ENCODE results near the gene RPP38.

The RPP38 gene, protein sequence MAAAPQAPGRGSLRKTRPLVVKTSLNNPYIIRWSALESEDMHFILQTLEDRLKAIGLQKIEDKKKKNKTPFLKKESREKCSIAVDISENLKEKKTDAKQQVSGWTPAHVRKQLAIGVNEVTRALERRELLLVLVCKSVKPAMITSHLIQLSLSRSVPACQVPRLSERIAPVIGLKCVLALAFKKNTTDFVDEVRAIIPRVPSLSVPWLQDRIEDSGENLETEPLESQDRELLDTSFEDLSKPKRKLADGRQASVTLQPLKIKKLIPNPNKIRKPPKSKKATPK

DNA sequence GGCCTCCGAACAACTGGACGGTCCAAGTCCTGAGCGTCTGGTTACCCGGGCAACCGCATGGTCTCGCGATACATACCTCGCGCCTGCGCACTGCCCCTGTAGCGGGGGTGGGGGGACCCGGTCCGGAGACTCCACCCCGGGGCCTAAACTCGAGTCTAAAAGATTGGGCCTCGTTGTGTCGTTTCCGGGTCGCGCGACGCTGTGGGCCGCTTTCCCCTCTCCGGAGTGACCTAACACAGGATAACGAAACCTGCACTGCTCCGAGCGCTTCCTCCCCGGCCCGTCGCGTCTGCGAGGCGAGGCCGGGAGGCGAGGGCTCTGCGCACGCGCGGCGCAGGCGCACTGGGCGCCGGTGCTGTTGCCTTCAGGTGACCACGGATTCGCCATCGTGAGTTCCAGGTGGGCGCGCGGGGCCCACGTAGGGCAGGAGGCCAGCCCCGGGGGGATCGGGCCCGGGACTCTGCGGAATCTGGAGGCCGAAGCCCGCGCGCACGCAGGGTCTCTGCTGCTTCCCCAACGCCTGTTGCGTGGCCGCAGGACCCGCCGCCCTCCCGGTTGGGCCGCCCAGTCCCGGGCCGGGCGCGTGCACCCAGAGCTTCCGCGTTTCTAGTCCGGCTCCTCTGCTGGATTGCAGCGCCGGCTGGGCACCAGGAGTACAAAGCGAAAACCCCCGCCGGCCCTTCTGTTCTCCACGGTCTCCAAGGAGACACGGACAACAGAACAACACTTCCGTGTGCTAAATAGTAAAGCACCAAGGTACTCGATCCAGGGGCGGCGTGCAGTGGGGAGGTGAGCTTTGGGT is at the start of gene RPP38:
RPP38 (plus strand) TSS at position 345 of the 802 bp plus-strand sequence. CDS start 5,960 bp downstream, outside the sequence.
- DNase-seq: peak; percentile 97 to 99 (median 98)

DNA sequence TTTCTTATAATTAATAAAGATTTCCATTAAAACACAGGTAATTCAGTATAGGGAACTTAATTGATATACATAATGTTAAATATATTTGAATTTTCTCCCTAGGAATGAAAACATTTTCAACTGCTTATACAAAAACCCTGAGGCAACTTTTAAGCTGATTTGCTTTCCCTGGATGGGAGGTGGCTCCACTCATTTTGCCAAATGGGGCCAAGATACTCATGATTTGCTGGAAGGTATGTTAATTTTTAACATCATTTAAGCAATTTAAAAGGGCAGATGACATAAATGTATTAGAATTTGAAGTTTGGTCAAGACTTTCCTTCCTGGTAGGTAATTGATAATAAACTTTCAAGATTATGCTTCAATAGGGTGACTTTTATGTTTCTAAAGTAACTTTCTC is 47.6 kb upstream of the RPP38 start:
- no peak for DNase-seq

DNA sequence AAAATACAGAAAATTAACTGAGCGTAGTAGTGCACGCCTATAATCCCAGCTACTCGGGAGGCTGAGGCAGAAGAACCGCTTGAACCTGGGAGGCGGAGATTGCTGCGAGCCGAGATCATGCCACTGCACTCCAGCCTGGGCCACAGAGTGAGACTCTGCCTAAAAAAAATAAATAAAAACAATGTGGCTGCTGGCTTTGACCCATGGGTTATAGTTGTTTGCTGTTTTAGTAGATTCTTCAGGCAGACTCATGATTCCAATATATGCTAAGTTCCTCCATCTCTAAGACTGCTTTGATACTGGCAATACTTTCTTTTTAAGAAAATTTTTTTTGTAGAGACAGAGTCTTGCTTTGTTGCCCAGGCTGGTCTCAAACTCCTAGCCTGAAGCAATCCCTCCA is 45.0 kb upstream of the RPP38 start:
- DNase-seq: no peak

DNA sequence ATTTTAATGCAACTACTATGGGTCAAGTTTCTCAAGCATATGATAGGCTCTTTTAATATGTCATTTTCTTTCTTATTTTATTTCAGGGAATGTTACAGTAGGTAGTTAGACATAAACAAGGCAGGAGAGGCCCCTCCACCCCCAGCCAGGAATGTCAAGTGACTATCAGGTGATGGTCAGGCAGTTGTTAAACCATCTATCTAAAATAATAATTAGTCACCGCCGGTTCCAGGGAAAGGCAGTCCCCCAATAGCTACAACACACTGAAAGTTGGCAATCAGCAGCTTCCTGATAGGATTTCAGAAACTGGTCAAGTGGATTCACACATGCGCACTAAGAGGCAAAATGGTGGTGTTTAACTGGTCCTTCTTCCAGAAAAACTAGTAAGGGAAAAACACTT is 44.1 kb upstream of the RPP38 start:
- DNase-seq: no peak

DNA sequence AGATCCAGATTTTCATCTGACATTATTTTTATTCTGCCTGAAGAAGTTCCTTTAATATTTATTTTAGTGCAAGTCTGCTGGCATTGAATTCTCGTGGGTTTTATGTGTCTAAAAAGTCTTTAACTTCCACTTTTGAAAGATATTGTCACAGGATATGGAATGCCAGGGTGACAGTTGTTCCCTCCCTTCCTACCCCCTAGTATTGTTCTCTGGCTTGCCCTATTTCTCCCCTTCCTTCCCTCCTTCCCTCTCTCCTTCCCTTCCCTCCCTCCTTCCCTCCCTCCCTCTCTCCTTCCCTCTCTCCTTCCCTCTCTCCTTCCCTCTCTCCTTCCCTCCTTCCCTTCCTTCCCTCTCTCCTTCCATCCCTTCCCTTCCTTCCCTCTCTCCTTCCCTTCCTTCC is 38.5 kb upstream of the RPP38 start:
- no peak for DNase-seq

DNA sequence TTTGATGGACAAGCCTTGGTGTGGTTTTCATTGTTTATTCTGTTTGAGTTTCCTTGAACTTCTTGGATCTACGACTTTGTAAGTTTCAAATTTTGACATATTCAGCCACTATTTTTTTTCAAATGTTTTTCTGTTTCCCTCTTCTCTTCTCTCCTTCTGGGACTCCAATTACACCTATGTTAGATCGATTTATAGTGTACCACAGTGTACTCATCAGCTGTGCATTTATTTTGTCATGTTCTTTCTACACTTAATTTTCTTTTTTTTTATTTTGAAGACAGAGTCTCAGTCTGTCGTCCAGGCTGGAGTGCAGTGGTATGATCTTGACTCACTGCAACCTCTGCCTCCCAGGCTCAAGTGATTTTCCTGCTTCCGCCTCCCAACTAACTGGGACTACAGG is 37.2 kb upstream of the RPP38 start:
- DNase-seq: no peak

DNA sequence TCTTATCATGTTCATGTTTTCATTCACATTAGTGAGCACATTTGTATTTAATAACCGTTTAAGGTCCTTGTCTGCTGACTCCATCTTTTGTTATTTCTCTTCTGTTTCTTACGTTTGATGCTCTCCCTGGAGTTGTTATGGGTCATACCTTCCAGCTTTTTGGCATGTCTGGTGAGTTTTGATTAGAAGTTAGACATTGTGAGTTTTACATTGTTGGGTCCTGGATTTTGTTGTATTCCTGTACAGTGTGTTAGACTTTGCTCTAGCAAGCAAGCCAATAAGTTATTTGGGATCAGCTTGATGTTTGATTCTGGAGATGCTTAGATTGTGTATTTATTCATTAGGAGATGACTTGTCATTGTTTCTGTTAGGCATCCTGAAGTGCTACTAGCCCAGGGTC is 36.5 kb upstream of the RPP38 start:
- no peak for DNase-seq

DNA sequence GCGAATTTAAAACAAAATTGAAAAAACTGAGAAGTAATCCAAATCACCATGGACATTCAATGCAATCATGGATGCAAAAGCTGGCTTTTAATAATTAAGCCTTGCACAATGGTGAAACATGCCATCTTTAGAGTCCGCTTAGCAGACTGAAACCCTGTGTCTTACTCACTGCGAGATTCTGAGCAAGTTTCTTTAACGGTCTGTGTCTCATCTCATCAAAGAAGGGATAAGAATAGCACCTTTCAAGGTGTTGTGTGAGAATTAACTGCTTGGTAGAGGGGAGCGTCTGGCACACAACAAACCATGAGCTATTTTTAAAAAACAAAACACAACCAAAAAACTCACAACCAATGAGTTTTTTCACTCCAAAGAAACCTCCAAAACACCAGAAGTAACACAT is 30.0 kb upstream of the RPP38 start:
- no peak for DNase-seq

DNA sequence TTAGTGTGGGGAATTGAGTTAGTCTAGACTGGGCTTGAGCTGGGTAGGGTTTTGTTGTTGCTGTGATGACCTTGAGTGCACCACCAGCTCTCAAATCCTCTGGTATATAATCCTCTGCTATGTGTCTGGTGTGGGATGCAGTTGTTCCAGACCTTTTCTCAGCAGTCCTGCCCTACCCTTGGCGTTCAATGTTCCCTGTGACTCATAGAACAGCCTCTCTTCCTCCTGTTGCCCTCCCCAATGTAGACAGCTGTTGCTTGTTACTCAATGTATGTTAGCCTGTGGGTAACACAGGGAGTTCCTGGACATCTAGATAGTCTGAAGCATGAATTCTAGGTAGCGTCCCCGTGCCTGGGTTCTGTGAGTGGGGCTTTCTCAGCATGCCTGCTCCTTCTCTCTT is 28.4 kb upstream of the RPP38 start:
- no peak for DNase-seq

DNA sequence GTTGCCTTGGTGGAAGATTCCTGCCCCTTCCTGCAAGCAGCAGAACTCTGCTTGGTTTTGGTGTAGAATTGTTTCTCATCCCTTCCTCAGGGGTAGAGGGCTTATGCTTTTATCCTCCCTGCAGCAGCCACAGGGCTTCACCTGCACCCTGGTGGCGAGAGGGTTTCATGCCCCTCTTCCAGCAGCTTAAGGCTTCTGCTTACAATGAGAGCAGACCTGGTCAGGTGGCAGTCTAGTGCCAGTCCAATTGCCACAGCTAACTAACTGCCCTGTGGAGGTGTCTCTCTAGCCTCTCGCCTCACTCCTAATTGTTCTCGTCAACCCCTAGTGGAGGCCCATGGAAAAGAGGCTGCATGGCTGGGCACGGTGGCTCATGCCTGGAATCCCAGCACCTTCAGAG is 27.9 kb upstream of the RPP38 start:
- DNase-seq: no peak

DNA sequence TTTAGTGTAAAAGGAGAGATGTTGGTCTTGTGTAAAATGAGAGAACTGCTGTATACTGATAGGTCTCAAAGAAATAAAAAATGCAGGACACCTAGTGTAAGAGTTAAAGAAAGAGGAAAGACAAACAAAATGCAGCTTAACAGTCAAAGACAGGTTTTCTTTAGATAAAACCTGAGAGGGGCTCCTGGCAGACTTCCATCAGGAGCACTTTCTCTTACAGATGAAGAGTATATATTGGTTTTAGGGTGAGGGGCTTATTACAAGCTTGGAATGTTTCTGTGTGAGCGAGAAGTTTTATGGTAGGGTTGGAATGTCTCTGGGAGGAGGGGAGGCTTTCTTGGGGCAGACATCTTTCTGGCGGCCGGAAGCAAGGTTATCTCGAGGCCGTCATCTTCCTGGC is 24.8 kb upstream of the RPP38 start:
- DNase-seq: no peak

DNA sequence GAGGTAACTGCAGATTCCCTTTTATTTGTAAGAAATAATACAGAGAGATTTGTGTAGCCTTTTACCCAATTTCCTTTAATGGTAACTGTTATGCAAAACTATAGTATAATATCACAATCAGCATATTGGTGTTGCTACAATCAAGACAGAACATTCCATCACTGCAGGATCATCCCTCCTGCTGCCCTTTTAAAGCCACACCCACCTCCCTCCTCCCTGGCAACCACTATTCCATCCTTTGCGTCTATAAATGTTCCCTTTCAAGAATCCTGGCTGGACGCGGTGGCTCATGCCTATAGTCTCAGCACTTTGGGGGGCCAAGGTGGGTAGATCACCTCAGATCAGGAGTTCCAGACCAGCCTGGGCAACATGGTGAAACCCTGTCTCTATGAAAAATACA is 21.7 kb upstream of the RPP38 start:
- no peak for DNase-seq

DNA sequence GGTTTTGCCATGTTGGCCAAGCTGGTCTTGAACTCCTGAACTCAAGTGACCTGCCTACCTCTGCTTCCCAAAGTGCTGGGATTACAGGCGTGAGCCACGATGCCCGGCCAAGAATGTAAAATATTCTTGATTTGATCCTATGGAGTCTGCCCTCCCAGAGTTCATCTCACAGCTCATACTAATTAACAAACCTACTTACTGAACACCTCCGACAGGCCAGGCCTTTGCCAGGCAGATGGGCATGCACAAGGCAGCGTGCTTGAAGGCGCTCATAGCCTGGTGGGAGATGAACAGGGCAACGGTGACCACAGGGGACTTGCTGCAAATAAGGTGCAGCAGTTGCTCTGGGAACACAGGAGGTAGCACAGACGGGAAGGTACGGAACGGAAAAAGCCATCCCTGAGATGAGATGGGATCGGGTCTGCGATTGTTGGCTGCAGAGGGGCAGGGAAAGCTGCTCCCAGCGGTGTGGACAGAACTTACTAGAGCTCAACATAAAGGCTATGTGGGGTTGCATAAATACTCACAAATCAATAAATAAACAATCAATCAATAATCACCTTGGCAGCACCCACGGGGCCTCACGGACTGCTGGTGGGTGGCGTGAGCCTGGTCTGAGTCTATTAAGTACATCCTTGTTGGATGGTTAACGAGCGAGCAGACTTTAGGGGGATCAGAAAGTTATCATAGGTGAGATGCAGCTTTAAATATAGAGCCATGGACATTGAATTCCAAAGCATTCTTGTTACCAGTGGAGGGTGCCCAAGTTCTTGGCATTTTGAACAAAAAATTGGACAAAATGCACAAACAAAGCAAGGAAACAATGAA is 13.3 kb upstream of the RPP38 start:
- no peak for DNase-seq

DNA sequence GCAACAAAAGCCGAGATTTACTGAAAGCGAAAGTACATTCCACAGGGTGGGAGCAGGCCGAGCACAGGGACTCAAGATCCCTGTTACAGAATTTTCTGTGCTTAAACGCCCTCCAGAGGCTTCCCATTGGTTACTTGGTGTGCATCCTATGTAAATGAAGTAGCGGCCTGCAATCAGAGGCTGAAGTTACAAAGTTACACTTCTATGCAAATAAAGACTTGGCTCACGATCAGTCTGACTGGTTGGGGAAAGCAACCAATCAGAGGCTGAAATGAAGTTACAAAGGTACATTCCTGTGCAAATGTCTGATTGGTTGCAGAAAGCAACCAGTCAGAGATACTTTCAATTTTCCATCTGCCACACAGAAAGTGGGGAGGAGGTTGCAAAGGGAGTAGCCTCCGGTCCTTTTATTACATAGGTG is 12.6 kb upstream of the RPP38 start:
- peak in 1 of 3 donors; percentile 22 for DNase-seq

DNA sequence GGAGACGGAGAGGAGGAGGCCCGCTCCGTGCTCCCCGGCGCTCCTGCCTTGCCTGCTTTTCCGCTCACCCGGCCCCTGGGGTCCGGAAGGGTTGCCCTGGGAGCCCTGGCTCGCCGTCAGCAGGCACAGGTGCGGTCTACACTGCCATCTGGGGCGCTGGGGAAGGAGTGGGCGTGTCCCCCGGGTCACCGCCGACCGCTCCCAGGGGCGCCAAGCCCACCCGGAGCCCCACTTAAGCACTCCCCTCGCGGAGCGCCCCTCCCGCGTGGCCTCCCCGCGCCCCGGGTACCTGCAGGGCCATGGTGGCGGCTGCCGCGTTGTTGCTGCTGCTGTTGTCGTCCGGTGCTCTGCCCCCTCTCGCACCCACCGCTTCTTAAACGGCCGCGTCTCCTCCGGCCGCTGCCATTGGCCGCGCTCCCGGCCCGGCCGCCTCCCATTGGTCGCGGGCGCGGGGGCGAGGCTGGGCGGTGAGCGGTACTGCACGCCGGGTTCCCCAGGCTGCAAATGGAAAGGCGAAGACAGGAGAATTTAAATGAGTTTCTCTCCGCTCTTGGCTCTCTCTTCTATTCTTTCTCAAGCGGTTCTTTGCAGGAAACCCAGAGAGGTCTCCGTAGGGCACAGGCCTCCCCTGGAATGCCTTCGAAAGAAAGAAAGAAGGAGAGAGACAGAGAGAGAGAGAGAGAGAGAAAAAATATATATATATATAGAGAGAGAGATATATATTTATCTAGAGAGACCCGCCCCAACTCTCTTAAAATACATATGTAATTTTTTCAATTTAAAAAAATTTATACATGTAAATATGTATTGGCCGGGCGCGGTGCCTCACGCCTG is 8.5 kb upstream of the RPP38 start, which contains the start of gene ACBD7:
ACBD7 (minus strand) TSS at position 349 of the 834 bp plus-strand sequence; CDS start at position 301, 48 bp downstream.
- DNase-seq: peak; percentile 77 to 92 (median 87)

DNA sequence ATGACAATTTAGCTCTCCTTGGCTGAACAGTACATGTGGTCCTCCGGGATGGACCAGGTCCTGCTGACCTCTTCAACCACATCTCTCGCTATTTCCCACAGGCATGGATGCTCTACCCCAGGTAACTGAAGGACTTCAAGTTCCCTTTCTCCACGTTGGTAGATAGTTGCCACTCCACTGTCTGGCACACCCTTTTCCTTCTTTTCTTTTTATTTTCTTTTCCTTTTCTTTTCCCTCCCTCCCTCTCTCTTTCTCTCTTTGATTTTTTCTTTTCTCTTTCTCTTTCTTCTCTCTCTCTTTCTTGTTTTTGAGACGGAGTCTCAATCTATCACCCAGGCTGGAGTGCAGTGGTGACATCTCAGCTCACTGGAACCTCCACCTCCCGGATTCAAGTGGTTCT is 5.7 kb upstream of the RPP38 start:
- no peak for DNase-seq

DNA sequence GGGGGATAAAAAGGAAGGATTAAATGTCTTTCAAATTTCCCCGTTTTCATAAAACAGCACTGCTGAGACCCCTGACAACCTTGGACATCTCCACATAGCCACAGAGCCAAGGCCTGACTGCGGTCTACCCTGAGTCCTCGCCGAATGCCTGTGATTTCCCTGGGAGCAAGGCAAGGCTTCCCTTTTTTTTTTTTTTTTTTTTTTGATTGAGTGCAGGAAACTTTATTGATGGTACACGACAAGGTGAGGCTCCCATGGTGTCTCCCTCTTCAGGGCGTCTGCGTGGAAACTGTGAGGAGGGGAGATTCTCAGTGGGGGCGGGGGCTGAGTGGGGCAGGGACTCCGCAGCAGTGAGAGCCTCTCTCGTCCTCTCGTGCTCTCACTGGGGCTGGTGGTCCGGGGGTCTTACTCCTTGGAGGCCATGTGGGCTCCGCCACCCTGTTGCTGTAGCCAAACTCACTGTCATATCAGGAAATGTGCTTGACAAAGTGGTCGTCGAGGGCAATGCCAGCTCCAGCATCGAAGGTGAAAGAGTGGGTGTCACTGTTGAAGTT is 4.2 kb upstream of the RPP38 start:
- DNase-seq: no peak

DNA sequence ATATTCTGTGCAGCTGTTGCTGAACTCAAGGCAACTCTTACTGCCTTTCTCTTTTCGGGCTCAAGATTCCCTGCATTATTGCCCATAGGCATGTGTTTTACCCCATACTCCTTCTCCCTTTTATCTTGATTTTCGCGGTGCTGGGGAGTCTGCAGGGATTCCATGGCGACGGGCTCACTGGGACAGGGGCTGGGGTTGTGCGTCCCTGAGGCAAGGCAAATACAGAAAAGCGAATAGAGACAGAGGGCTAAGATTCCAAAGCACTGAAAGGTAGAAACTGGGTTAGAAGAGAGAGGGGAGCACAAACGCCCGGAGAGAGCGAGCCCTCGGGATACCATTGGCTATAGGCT is 519 bp upstream of the RPP38 start:
- peak in 1 of 3 donors; percentile 5 for DNase-seq

DNA sequence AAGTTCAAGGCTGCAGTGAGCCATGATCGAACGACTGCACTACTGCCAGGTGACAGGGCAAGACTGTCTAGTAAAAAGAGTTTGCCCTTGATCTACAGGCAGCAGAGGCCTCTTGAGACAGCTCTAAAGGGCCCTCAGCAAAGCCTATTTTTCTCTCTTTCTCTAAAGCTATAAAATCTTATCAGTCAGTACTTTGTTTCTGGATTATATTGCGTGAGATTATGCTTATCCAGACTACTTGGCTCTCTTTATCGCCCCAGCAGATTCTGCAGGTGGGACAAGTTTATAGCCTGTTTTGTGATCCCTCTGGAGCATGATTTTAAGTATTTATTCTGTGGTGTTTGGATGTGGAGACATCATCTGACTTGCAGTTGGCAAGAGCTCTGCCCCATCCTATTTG is 2.7 kb downstream of the RPP38 start:
- DNase-seq: no peak

DNA sequence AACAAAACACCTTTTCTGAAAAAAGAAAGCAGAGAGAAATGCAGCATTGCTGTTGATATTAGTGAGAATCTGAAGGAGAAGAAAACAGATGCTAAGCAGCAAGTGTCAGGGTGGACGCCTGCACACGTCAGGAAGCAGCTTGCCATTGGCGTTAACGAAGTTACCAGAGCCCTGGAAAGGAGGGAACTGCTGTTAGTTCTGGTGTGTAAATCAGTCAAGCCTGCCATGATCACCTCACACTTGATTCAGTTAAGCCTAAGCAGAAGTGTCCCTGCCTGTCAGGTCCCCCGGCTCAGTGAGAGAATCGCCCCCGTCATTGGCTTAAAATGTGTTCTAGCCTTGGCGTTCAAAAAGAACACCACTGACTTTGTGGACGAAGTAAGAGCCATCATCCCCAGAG is 6.4 kb downstream of the RPP38 start:
- DNase-seq: no peak

DNA sequence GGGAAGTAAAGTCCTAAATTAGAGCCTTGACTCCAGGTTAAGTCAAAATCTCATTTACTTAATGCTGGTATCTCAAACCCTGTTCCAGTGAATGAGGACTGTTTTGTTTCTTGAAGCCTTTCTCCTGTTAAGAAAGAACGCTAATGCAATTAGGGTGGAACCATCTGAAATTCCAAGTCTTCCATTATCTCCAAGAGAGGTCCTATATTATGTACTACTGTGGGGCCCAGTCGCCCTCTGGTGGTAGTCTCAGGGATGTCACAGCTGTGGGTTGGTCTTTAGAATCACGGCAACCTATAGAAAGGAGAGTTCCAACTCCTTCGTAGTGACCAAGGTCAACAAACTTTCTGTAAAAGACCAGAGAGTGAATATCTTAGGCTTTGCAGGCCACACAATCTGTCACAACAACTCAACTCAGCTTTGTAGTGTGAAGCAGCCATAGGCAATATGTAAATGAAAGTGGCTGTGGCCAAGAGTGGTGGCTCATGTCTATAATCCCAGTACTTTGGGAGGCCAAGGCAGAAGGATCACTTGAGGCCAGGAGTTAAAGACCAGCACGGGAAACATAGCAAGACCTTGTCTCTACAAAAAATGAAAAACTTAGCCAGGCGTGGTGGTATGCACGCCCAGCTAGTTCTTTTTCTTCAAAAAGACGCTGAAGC is 9.3 kb downstream of the RPP38 start:
- peak; percentile 78 to 85 (median 85) for DNase-seq

DNA sequence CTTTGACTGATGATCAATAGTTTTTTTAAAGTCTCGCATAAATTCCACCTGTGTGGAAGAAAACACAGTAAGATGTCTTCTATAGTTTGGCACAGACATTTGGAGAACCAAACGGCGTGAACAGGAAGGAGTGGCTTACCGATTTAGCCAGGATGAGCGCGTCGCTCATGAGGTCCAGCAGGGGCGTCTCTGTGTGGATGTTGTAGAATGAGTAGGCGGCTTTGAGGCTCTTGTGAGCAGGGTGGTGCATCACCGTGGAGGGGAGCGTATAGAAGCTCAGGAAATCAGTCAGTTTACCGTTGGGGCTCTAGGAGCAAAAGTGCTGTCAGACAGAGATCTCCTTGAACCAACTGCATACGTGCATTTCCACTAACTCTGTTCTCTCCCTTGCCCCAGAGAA is 15.5 kb downstream of the RPP38 start:
- no peak for DNase-seq
